A549 (cell line): Measurements from ENCODE around the gene SP140L. TPM values are rescaled to one million over a fixed set of nuclear protein-coding genes. Genes with fewer than 3 reads are reported as not detected.
"Not testable (repeated sequence)": the region's sequence is repeated elsewhere in the genome, so short reads cannot be mapped to it uniquely, and the experiment has no call there.

Experiments
- ATAC-seq, 2 experiments: fragments of 200-7000 bp in 1 of 2; fragments of >200 bp in 1 of 2; cut with Nextera tagmentation in 1 of 2; cut with Tn5 transposase in 1 of 2; 3 replicates each; pipeline versions ENCODE4 v1.8.0 to v1.9.1; 2018 to 2020; ENCODE audit warnings: mild to moderate bottlenecking in 1 of 2, moderate library complexity in 1 of 2
- CTCF ChIA-PET: fragments of 300-600 bp; sonication (Branson Sonifier 250); formaldehyde crosslinking; extraction: SDS; loops from one replicate; lab custom pipeline; 2021; ENCODE audit warnings: antibody characterized with exemption, inconsistent platforms; lab: Yijun Ruan, JAX
- POLR2A ChIA-PET: fragments of 350-600 bp; formaldehyde crosslinking; extraction: SDS; loops from one replicate; lab custom pipeline; 2021; ENCODE audit warnings: antibody characterized with exemption, inconsistent platforms; lab: Yijun Ruan, JAX
- DNase-seq, 2 experiments: peaks; one replicate each; pipeline versions ENCODE4 v3.0.0 to v3.0.0-alpha.2; 2011 to 2016; ENCODE audit warnings: low read depth in 1 of 2, low spot score in 1 of 2
- FAIRE-seq: peaks from 2 replicates; lab custom pipeline; 2011; peaks lifted over from hg19 to GRCh38; lab: Jason Lieb, UNC
- H3K27ac ChIP-seq, 2 experiments: fragments of >200 bp; sonication (Bioruptor Twin); formaldehyde crosslinking; 3 replicates each; pipeline ENCODE4 v1.5.1; 2016 to 2017
- H3K4me1 ChIP-seq: fragments of >200 bp; sonication (Bioruptor Twin); formaldehyde crosslinking; 3 replicates; pipeline ENCODE4 v1.6.1; 2016
- H3K4me2 ChIP-seq: fragments of >200 bp; sonication (Bioruptor Twin); formaldehyde crosslinking; 3 replicates; pipeline ENCODE4 v1.6.1; 2016
- H3K4me3 ChIP-seq: fragments of >200 bp; sonication (Bioruptor Twin); formaldehyde crosslinking; 3 replicates; pipeline ENCODE4 v1.5.1; 2016
- H3K9me3 ChIP-seq: fragments of >200 bp; sonication (Bioruptor Twin); formaldehyde crosslinking; 3 replicates; pipeline ENCODE4 v1.6.1; 2016
- CBX2 ChIP-seq: fragments of 200-600 bp; sonication (generic); IDR thresholded peaks from 2 replicates; pipeline ENCODE4 v1.6.1; 2016; ENCODE audit warnings: low read depth, mild to moderate bottlenecking, borderline replicate concordance
- CEBPB ChIP-seq, 2 experiments: fragments of >200 bp in 1 of 2; sonication (Bioruptor Twin) in 1 of 2; formaldehyde crosslinking in 1 of 2; IDR thresholded peaks; 2 replicates each; pipeline ENCODE4 v1.6.1; 2012 to 2016
- CTCF ChIP-seq: fragments of >200 bp; sonication (Bioruptor Twin); formaldehyde crosslinking; IDR thresholded peaks from 3 replicates; pipeline ENCODE4 v1.5.1; 2016
- EHMT2 ChIP-seq: fragments of 200-600 bp; sonication (generic); IDR thresholded peaks from 2 replicates; pipeline ENCODE4 v1.6.1; 2016; ENCODE audit warnings: antibody characterized with exemption, low read depth, mild to moderate bottlenecking, moderate library complexity
- ELK1 ChIP-seq: fragments of 150-350 bp; IDR thresholded peaks from 2 replicates; pipeline ENCODE4 v1.6.1; 2014; ENCODE audit warnings: low read depth, mild to moderate bottlenecking, low read length
- EP300 ChIP-seq, 2 experiments: fragments of >200 bp; sonication (Bioruptor Twin); formaldehyde crosslinking; IDR thresholded peaks; 2 replicates in 1 of 2; 3 replicates in 1 of 2; pipeline ENCODE4 v1.6.1; 2016 to 2017
- ESRRA ChIP-seq: fragments of 150-350 bp; IDR thresholded peaks from 2 replicates; pipeline ENCODE4 v1.6.1; 2014; ENCODE audit warnings: mild to moderate bottlenecking, low read length, borderline replicate concordance
- GATA3 ChIP-seq: IDR thresholded peaks from 2 replicates; pipeline ENCODE4 v1.6.1; 2012; ENCODE audit warnings: borderline replicate concordance
- HES2 ChIP-seq: fragments of >200 bp; sonication (Bioruptor Twin); formaldehyde crosslinking; IDR thresholded peaks from 2 replicates; pipeline ENCODE4 v1.6.1; 2016
- HEYL ChIP-seq: fragments of 250-450 bp; sonication (Bioruptor Pico); IDR thresholded peaks from 2 replicates; pipeline ENCODE4 v1.8.0; 2021; ENCODE audit warnings: mild to moderate bottlenecking, moderate library complexity
- HOXA7 ChIP-seq: fragments of 250-450 bp; sonication (Bioruptor Pico); IDR thresholded peaks from 2 replicates; pipeline ENCODE4 v1.5.0; 2020; ENCODE audit warnings: mild to moderate bottlenecking, moderate library complexity
- HOXB13 ChIP-seq: fragments of 250-450 bp; sonication (Bioruptor Pico); IDR thresholded peaks from 2 replicates; pipeline ENCODE4 v1.5.0; 2020; ENCODE audit warnings: low read depth, mild to moderate bottlenecking, moderate library complexity
- HOXB5 ChIP-seq: fragments of 250-450 bp; sonication (Bioruptor Pico); IDR thresholded peaks from 2 replicates; pipeline ENCODE4 v1.5.0; 2020; ENCODE audit warnings: mild to moderate bottlenecking, moderate library complexity
- JUN ChIP-seq, 2 experiments: fragments of >200 bp; sonication (Bioruptor Twin); formaldehyde crosslinking; IDR thresholded peaks; 2 replicates in 1 of 2; 3 replicates in 1 of 2; pipeline ENCODE4 v1.6.1; 2016 to 2017
- KDM5A ChIP-seq: fragments of 200-600 bp; sonication (generic); IDR thresholded peaks from 2 replicates; pipeline ENCODE4 v1.6.1; 2016; ENCODE audit warnings: antibody characterized with exemption, mild to moderate bottlenecking
- MAZ ChIP-seq: fragments of 150-350 bp; IDR thresholded peaks from 2 replicates; pipeline ENCODE4 v1.6.1; 2014; ENCODE audit warnings: antibody characterized with exemption, low read depth, low read length, borderline replicate concordance
- POLR2A ChIP-seq: IDR thresholded peaks from 2 replicates; pipeline ENCODE4 v1.6.1; 2012; ENCODE audit warnings: mild to moderate bottlenecking, low read length
- POLR2AphosphoS2 ChIP-seq: conservative IDR thresholded peaks from 2 replicates; pipeline ENCODE4 v1.6.1; 2012; ENCODE audit warnings: low read length, improper control_type of control experiment, inconsistent platforms
- RCOR1 ChIP-seq: fragments of 150-350 bp; IDR thresholded peaks from 2 replicates; pipeline ENCODE4 v1.6.1; 2014; ENCODE audit warnings: antibody characterized with exemption, low read length, low read depth
- RFX5 ChIP-seq: fragments of 450-650 bp; IDR thresholded peaks from 2 replicates; pipeline ENCODE4 v1.7.1; 2014; ENCODE audit warnings: antibody characterized with exemption, mild to moderate bottlenecking, moderate library complexity
- RNF2 ChIP-seq: fragments of 200-600 bp; sonication (generic); IDR thresholded peaks from 2 replicates; pipeline ENCODE4 v1.6.1; 2016; ENCODE audit warnings: low read depth, mild to moderate bottlenecking, antibody characterized with exemption, moderate library complexity, borderline replicate concordance
- SMC3 ChIP-seq: fragments of >200 bp; sonication (Bioruptor Twin); formaldehyde crosslinking; IDR thresholded peaks from 3 replicates; pipeline ENCODE4 v1.6.1; 2018; ENCODE audit warnings: inconsistent platforms
- SREBF2 ChIP-seq: fragments of 450-650 bp; IDR thresholded peaks from 2 replicates; pipeline ENCODE4 v1.6.1; 2014; ENCODE audit warnings: mild to moderate bottlenecking, moderate library complexity
- TFCP2L1 ChIP-seq: fragments of 250-450 bp; sonication (Bioruptor Pico); IDR thresholded peaks from 2 replicates; pipeline ENCODE4 v1.5.0; 2021; ENCODE audit warnings: mild to moderate bottlenecking
- TP53 ChIP-seq: fragments of 250-450 bp; sonication (Bioruptor Pico); IDR thresholded peaks from 2 replicates; pipeline ENCODE4 v1.5.0; 2021; ENCODE audit warnings: mild to moderate bottlenecking, moderate library complexity
- ZC3H11A ChIP-seq: fragments of 450-650 bp; IDR thresholded peaks from 2 replicates; pipeline ENCODE4 v1.6.1; 2014; ENCODE audit warnings: antibody characterized with exemption, mild to moderate bottlenecking
- ZNF302 ChIP-seq: fragments of 250-450 bp; sonication (Bioruptor Pico); IDR thresholded peaks from 2 replicates; pipeline ENCODE4 v1.9.0; 2021; ENCODE audit warnings: inconsistent platforms, mild to moderate bottlenecking, moderate library complexity
- ZSCAN20 ChIP-seq: fragments of 250-450 bp; sonication (Bioruptor Pico); IDR thresholded peaks from 2 replicates; pipeline ENCODE4 v1.8.0; 2022; ENCODE audit warnings: mild to moderate bottlenecking, moderate library complexity
- WGBS: methylation state at CpG from one replicate; pipeline ENCODE4 v1.1.6; 2017; ENCODE audit errors: missing lambda C conversion rate; 5-methylcytosine and 5-hydroxymethylcytosine counted together
- polyA plus RNA-seq, 4 experiments: library from polyadenylated mRNA; depleted of rRNA in 3 of 4; stranded (reverse); fragments of >200 nt; fragmentation: RNase III in 1 of 4; extraction: RNeasy Plus Mini Kit Qiagen cat#74134 plus additional on column Dnase treatment in 1 of 4; gene quantifications; 2 replicates in 3 of 4; 3 replicates in 1 of 4; pipeline ENCODE4 v1.2.3, GENCODE V29; 2011 to 2017
- TF ChIP-seq, protein P1 (sequence below): fragments of 450-650 bp; IDR thresholded peaks from 2 replicates; pipeline ENCODE4 v1.6.1; 2014; ENCODE audit warnings: antibody characterized with exemption
- TF ChIP-seq, protein P2 (sequence below): fragments of >200 bp; sonication (Bioruptor Twin); formaldehyde crosslinking; IDR thresholded peaks from 3 replicates; pipeline ENCODE4 v1.6.1; 2016
- TF ChIP-seq, protein P3 (sequence below): IDR thresholded peaks from 2 replicates; pipeline ENCODE4 v1.6.1; 2012

Gene SP140L
- polyA plus RNA-seq, 2 of the 4 experiments (the other 2 are of a cell fraction), result 1.7 to 2.5 TPM

- no peak for ATAC-seq
- H3K4me3 ChIP-seq, result no peak overlapping the region
- 54% methylated on average over 6 of the region's 6 CpGs for WGBS
- TF ChIP-seq ESRRA (no peak), SREBF2 (no peak), TFCP2L1 (CRISPR knock-in tag) (no peak), HOXB13 (CRISPR knock-in tag) (no peak), RFX5 (no peak), JUN (IDR thresholded peaks at IDR 0.05) (no peak), KDM5A (no peak), EP300 (IDR thresholded peaks at IDR 0.05) (no peak), ELK1 (no peak), RCOR1 (no peak), CTCF (no peak), ZSCAN20 (CRISPR knock-in tag) (no peak), EHMT2 (no peak), ZC3H11A (no peak), RNF2 (no peak), HEYL (CRISPR knock-in tag) (no peak), CBX2 (no peak), SMC3 (no peak)
- TF ChIP-seq, protein P1, sequence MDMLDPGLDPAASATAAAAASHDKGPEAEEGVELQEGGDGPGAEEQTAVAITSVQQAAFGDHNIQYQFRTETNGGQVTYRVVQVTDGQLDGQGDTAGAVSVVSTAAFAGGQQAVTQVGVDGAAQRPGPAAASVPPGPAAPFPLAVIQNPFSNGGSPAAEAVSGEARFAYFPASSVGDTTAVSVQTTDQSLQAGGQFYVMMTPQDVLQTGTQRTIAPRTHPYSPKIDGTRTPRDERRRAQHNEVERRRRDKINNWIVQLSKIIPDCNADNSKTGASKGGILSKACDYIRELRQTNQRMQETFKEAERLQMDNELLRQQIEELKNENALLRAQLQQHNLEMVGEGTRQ, result no peak
- TF ChIP-seq, protein P2, sequence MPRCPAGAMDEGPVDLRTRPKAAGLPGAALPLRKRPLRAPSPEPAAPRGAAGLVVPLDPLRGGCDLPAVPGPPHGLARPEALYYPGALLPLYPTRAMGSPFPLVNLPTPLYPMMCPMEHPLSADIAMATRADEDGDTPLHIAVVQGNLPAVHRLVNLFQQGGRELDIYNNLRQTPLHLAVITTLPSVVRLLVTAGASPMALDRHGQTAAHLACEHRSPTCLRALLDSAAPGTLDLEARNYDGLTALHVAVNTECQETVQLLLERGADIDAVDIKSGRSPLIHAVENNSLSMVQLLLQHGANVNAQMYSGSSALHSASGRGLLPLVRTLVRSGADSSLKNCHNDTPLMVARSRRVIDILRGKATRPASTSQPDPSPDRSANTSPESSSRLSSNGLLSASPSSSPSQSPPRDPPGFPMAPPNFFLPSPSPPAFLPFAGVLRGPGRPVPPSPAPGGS, result no peak
- no peak for FAIRE-seq
- no peak for DNase-seq
- no peak overlapping the region for H3K27ac ChIP-seq
- no peaks in the 10 kb centered on the region for H3K9me3 ChIP-seq
- H3K4me2 ChIP-seq, result no peak overlapping the region
- no peaks in the 10 kb centered on the region for H3K4me1 ChIP-seq
- ChIA-PET CTCF (interaction anchor here (0.6 kb wide), 1 partner anchor 11 kb away, joined by 3 read pairs; no protein-coding TSS in a partner anchor), POLR2A (no interaction called here)
Measured at GRCh38 chr2:230384986-230385385, 58.0 kb downstream of the SP140L start.

DNA sequence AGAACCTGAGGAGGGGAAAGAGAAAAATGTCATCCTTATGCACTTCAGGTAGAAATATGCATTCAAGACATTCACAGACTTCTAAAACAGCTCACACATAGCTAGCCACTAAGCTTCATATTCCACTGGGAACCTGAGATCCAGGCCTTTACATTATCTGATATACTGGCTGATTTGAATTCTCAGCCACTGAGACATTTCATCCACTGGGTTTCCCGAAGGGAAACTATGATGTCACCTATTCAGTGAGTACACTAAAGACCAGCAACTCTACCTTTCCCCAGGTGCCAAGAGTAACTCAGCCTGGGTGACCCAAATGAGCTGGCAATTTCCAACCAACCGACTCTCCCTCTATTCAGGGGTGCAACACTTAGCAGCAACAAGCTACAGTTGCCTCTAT is 67.3 kb downstream of the SP140L start:
- no peak overlapping the region for H3K4me2 ChIP-seq
- FAIRE-seq (no peak), ATAC-seq (no peak), DNase-seq (no peak)
- no peaks in the 10 kb centered on the region for H3K4me1 ChIP-seq
- TF ChIP-seq HOXA7 (CRISPR knock-in tag) (no peak), CEBPB (IDR thresholded peaks at IDR 0.05) (no peak), TFCP2L1 (CRISPR knock-in tag) (no peak), TP53 (CRISPR knock-in tag) (no peak), MAZ (no peak), HOXB5 (no peak), GATA3 (no peak), CBX2 (no peak), POLR2A (no peak), POLR2AphosphoS2 (no peak), ZNF302 (CRISPR knock-in tag) (no peak), HES2 (no peak)
- TF ChIP-seq, protein P3, sequence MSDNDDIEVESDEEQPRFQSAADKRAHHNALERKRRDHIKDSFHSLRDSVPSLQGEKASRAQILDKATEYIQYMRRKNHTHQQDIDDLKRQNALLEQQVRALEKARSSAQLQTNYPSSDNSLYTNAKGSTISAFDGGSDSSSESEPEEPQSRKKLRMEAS, result no peak
- no peak overlapping the region for H3K4me3 ChIP-seq
- 13% methylated on average over 2 of the region's 2 CpGs for WGBS
- ChIA-PET CTCF (interaction anchor here (0.9 kb wide), 1 partner anchor 19 kb away, joined by 4 read pairs; no protein-coding TSS in a partner anchor), POLR2A (no interaction called here)
- H3K27ac ChIP-seq, result no peak overlapping the region
- H3K9me3 ChIP-seq, result no peaks in the 10 kb centered on the region

DNA sequence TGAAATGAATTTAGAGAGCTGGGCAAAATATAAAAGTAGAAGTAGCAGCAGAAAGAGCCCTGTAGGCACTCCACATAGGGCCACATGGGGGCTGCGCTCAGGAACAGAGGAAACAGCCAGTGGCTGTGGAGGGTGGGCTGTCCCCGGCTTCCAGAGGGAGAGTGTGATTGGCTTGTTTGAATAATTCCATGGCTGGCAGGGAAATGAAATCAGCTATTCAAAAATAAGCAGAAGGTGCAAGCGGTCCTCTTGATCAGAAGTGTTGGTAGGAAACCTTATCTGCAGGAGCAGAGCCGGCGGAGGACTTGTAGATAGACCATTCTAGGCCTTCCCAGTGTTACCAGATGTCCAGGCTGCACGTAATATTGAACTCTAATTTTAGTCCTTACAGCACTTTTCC is 71.7 kb downstream of the SP140L start:
- ATAC-seq, H3K4me2 ChIP-seq, POLR2A ChIA-PET, H3K4me1 ChIP-seq, H3K27ac ChIP-seq, CTCF ChIA-PET, H3K4me3 ChIP-seq, FAIRE-seq, DNase-seq, H3K9me3 ChIP-seq: not testable (repeated sequence)
- WGBS, result 77% methylated on average over 6 of the region's 6 CpGs
